H1 (cell line): ENCODE data around the gene NMD3. TPM values are rescaled to one million over a fixed set of nuclear protein-coding genes. Genes with fewer than 3 reads are reported as not detected.

Experiments
- SP2 ChIP-seq: IDR thresholded peaks from 2 replicates; pipeline ENCODE4 v1.6.1; 2012; ENCODE audit warnings: mild to moderate bottlenecking, low read length, inconsistent platforms
- polyA plus RNA-seq, 7 experiments: library from polyadenylated mRNA; depleted of rRNA in 3 of 7; stranded (reverse) in 5 of 7; unstranded in 2 of 7; fragments of >200 nt in 5 of 7; fragments of 200-250 nt in 2 of 7; gene quantifications; 1 replicate in 5 of 7; 2 replicates in 1 of 7; 4 replicates in 1 of 7; pipeline versions ENCODE4 v1.2.1 to v1.2.3, GENCODE V29; 2011 to 2013; ENCODE audit warnings: missing spikeins in 2 of 7, mixed read lengths in 2 of 7
- total RNA-seq: library from RNA; stranded (reverse); fragmentation: NEBNext Ultra II Directional; extraction: Animal tissue kit (Norgen Biotek cat#: 25700); gene quantifications from 2 replicates; pipeline ENCODE4 v1.2.1, GENCODE V29; 2021
- TF ChIP-seq, protein P1 (sequence below): IDR thresholded peaks from 2 replicates; pipeline ENCODE4 v1.6.1; 2011; ENCODE audit warnings: low read length, improper control_type of control experiment

NMD3 gene
- total and polyA plus RNA-seq, 2 of the 8 experiments (the other 6 are each of a cell fraction or from before 2014, with no cell fraction given), result 12.1 to 64.2 TPM

DNA sequence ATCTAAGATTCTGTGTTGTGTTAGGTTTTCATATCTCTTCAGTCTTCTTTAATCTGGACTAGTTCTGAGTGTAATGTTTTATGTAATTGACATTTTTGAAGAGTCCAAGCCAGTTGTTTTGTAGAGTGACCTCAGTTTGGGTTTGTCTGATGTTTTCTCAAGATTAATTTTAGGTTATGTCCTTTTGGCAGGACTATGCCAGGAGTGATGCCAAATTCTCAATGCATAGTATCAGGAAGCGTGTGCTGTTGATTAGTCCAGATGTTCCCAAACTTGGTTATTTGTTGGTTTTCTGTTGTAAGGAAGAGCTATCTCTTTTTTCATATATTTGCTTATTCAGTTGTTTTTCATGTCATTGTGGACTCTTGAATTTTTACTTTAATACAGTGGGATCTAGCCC lies 32.6 kb downstream of the NMD3 start (continued):
- TF ChIP-seq, protein P1, sequence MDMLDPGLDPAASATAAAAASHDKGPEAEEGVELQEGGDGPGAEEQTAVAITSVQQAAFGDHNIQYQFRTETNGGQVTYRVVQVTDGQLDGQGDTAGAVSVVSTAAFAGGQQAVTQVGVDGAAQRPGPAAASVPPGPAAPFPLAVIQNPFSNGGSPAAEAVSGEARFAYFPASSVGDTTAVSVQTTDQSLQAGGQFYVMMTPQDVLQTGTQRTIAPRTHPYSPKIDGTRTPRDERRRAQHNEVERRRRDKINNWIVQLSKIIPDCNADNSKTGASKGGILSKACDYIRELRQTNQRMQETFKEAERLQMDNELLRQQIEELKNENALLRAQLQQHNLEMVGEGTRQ, result no peak
- no peak for TF ChIP-seq SP2
